ENCODE results near the gene SREK1. TPM values are rescaled to one million over a fixed set of nuclear protein-coding genes. Genes with fewer than 3 reads are reported as not detected.

The SREK1 gene
- total RNA-seq, 4 donors from 2014 or later, result 124 to 236 (median 192) TPM

- intact Hi-C loops (cut with DNase I), result no loop called here
- DNase-seq, result no peak
- no peak overlapping the region for H3K4me3 ChIP-seq (replicated peaks in 1 of 3)
- TF ChIP-seq POLR2A (IDR thresholded peaks at IDR 0.05), result no peak
- TF ChIP-seq CTCF (IDR thresholded peaks at IDR 0.05), result no peak
- no peaks in the 10 kb centered on the region for H3K36me3 ChIP-seq
- no peak overlapping the region for H3K27ac ChIP-seq
- 88 to 91% methylated on average over 8 of the region's 8 CpGs for WGBS, 2 donors
- H3K4me1 ChIP-seq, result peaks cover 3 to 12% of the 10 kb centered on the region in 2 donors
- no peaks in the 10 kb centered on the region for H3K9me3 ChIP-seq
- H3K27me3 ChIP-seq, result no peaks in the 10 kb centered on the region
These were observed 80.9 kb downstream of the SREK1 start for GRCh38 chr5:66224773-66225553.

DNA sequence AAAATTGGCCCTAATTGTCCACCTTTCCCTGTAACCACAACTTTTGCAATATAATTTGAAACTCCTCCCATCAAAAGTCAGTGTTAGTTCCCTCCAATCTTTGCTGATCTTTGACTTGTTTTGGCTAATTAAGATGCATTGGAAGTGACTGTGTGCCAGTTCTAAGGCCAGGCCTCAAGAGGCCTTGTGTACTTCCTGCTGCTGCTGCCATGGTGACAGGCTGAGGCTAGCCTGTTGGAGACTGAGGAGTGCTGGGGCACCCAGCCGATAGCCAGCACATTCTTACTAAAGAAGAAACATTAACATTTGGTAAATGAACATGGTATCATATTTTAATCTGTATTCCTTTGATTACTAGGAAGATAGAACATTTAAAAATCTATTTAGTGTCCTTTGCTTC lies 86.5 kb downstream of the SREK1 start:
- intact Hi-C loops (cut with DNase I), result no loop called here
- no peaks in the 10 kb centered on the region for H3K36me3 ChIP-seq
- no peaks in the 10 kb centered on the region for H3K9me3 ChIP-seq
- H3K27ac ChIP-seq, result no peak overlapping the region
- no peak for DNase-seq
- WGBS, 2 donors, result 62 to 78% methylated on average over 1 of the region's 1 CpG
- no peaks in the 10 kb centered on the region for H3K4me1 ChIP-seq
- H3K27me3 ChIP-seq, result no peaks in the 10 kb centered on the region
- H3K4me3 ChIP-seq (replicated peaks in 1 of 3), result no peak overlapping the region
- no peak for TF ChIP-seq POLR2A (IDR thresholded peaks at IDR 0.05)
- TF ChIP-seq CTCF (IDR thresholded peaks at IDR 0.05), result no peak

GRCh38 chr5:66231508-66231907 lies 87.4 kb downstream of the SREK1 start:
- WGBS, 2 donors, result 76 to 80% methylated on average over 2 of the region's 2 CpGs
- Histone ChIP-seq H3K9me3 (no peaks in the 10 kb centered on the region), H3K27ac (no peak overlapping the region), H3K4me3 (replicated peaks in 1 of 3) (no peak overlapping the region), H3K36me3 (no peaks in the 10 kb centered on the region), H3K27me3 (no peaks in the 10 kb centered on the region), H3K4me1 (no peaks in the 10 kb centered on the region)
- intact Hi-C loops (cut with DNase I), result no loop called here
- DNase-seq, result no peak
- TF ChIP-seq POLR2A (IDR thresholded peaks at IDR 0.05), result no peak
- TF ChIP-seq CTCF (IDR thresholded peaks at IDR 0.05), result no peak

DNA sequence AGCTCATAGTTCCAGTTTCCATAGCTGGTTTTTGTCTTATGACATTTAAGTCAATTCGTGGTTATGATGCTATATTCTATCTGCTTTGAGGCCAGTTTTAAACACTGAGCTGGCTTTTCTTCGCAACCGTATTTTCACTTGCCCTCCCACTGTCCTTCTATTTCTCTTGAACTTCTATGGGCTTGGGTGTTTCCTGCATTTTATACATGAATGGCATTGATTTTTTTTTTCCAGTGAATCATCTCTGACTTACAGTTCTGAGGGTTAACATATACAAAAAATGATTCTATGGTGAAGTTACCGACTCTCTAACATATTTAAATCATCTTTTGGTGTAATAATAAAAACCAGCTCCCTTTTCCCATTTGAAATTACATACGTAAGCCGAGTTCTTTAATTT lies 88.2 kb downstream of the SREK1 start:
- WGBS, 2 donors, result 86 to 93% methylated on average over 6 of the region's 6 CpGs
- Histone ChIP-seq H3K27ac (no peak overlapping the region), H3K4me3 (replicated peaks in 1 of 3) (no peak overlapping the region), H3K36me3 (no peaks in the 10 kb centered on the region), H3K4me1 (no peaks in the 10 kb centered on the region), H3K9me3 (no peaks in the 10 kb centered on the region), H3K27me3 (no peaks in the 10 kb centered on the region)
- intact Hi-C loops (cut with DNase I), result no loop called here
- TF ChIP-seq CTCF (IDR thresholded peaks at IDR 0.05) (no peak), POLR2A (IDR thresholded peaks at IDR 0.05) (no peak)
- no peak for DNase-seq

DNA sequence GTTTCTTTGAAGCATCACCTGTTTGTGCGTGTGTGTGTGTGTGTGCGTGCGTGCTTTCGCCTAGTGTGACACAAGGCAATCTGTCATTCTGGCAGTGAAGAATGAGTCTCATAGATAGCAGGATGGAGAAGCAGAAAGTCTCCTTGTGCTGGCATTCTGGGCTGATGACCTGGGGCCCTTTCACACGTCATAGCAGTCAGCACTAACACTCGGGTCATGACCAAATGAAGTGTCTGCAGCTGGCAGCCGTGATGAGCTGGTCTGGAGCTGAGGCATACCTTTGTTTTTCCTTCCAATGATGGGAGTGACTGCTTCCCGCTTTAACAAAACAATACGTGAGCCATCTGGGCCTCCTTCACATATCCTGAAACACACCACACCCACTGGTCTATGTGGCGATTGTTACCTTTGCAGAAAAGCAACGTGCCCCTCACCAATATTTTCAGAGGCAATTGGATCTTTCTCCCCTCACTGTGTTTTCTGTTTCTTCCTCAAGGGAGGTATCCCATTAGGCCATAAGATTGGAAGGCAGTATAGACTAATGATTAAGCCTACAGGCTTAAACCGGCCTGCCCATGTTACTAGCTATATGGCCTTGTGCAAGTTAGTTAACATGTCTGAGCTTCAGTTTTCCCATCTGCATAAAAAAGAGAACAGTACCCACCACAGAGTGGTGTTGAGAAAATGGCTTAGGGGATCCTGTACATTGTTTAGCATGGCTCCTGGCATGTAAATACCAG lies 88.8 kb downstream of the SREK1 start:
- no peaks in the 10 kb centered on the region for H3K4me1 ChIP-seq
- no peaks in the 10 kb centered on the region for H3K36me3 ChIP-seq
- 82% methylated on average over 10 to 12 of the region's 12 CpGs for WGBS, 2 donors
- TF ChIP-seq POLR2A (IDR thresholded peaks at IDR 0.05) (no peak), CTCF (IDR thresholded peaks at IDR 0.05) (no peak)
- H3K27ac ChIP-seq, result no peak overlapping the region
- no peaks in the 10 kb centered on the region for H3K27me3 ChIP-seq
- no peak for DNase-seq
- no peak overlapping the region for H3K4me3 ChIP-seq (replicated peaks in 1 of 3)
- H3K9me3 ChIP-seq, result no peaks in the 10 kb centered on the region
- intact Hi-C loops (cut with DNase I), result no loop called here
